Loucy (cell line): ENCODE data around the gene DYNAP.

Experiments
- EZH2phosphoT487 ChIP-seq: fragments of 200-600 bp; IDR thresholded peaks from 2 replicates; pipeline ENCODE4 v1.6.1; 2018; ENCODE audit warnings: antibody characterized with exemption, mild to moderate bottlenecking, moderate library complexity, borderline replicate concordance
- TF ChIP-seq, protein P1 (sequence below): fragments of 200-600 bp; sonication (generic); conservative IDR thresholded peaks from 2 replicates; pipeline ENCODE4 v1.5.1; 2014; ENCODE audit warnings: mild to moderate bottlenecking, antibody characterized with exemption, low read length

DNA sequence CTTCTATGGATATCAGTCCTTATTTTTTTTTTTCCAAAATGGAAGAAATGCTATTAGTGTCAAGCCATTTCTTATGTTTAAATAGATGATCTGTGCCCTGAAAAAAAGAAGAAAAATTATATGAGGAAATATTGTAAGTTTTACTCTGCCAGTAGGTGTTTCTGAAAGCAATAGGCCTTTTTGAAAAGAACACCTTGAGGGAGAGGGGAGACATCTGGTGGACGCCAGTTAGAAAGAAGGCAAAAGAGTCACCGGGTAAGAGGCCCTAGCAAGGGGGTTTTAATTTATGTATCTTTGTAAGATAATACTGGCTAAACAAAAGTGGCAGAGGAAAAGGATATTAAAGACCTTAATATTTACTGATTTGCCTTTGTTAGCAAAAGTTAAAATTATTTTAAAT, 56.1 kb downstream of the DYNAP start:
- TF ChIP-seq, protein P1, sequence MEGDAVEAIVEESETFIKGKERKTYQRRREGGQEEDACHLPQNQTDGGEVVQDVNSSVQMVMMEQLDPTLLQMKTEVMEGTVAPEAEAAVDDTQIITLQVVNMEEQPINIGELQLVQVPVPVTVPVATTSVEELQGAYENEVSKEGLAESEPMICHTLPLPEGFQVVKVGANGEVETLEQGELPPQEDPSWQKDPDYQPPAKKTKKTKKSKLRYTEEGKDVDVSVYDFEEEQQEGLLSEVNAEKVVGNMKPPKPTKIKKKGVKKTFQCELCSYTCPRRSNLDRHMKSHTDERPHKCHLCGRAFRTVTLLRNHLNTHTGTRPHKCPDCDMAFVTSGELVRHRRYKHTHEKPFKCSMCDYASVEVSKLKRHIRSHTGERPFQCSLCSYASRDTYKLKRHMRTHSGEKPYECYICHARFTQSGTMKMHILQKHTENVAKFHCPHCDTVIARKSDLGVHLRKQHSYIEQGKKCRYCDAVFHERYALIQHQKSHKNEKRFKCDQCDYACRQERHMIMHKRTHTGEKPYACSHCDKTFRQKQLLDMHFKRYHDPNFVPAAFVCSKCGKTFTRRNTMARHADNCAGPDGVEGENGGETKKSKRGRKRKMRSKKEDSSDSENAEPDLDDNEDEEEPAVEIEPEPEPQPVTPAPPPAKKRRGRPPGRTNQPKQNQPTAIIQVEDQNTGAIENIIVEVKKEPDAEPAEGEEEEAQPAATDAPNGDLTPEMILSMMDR = peak; percentile 84
- no peak for TF ChIP-seq EZH2phosphoT487
